Measurements from ENCODE around the gene RALGDS. TPM values are rescaled to one million over a fixed set of nuclear protein-coding genes. Genes with fewer than 3 reads are reported as not detected.
"Not testable (repeated sequence)": the region's sequence is repeated elsewhere in the genome, so short reads cannot be mapped to it uniquely, and the experiment has no call there.

Gene RALGDS
- total RNA-seq, 1 donor from 2014 or later = 39.9 TPM

- Histone ChIP-seq H3K27me3 (ENCODE audit: control insufficient read depth, insufficient read depth, low read length) (no peaks in the 10 kb centered on the region), H3K4me3 (ENCODE audit: low read depth, low read length) (no peak overlapping the region), H3K36me3 (ENCODE audit: control insufficient read depth, insufficient read depth, low read length) (no peaks in the 10 kb centered on the region)
- no peak for DNase-seq (ENCODE audit: low read depth)
- TF ChIP-seq CTCF (IDR thresholded peaks at IDR 0.05; ENCODE audit: insufficient read depth, low read length, poor library complexity, severe bottlenecking) = no peak
Measured at GRCh38 chr9:133094842-133095393, 26.1 kb downstream of the RALGDS start.

- not testable (repeated sequence) for H3K4me3 ChIP-seq (ENCODE audit: low read depth, low read length); H3K36me3 ChIP-seq (ENCODE audit: control insufficient read depth, insufficient read depth, low read length); DNase-seq (ENCODE audit: low read depth); H3K27me3 ChIP-seq (ENCODE audit: control insufficient read depth, insufficient read depth, low read length)
Measured at GRCh38 chr9:133094351-133094750, 26.7 kb downstream of the RALGDS start.

GRCh38 chr9:133090752-133091385 is 30.2 kb downstream of the RALGDS start:
- TF ChIP-seq CTCF (IDR thresholded peaks at IDR 0.05; ENCODE audit: insufficient read depth, low read length, poor library complexity, severe bottlenecking) = no peak
- H3K27me3 ChIP-seq (ENCODE audit: control insufficient read depth, insufficient read depth, low read length) = no peaks in the 10 kb centered on the region
- no peak for DNase-seq (ENCODE audit: low read depth)
- H3K36me3 ChIP-seq (ENCODE audit: control insufficient read depth, insufficient read depth, low read length) = no peaks in the 10 kb centered on the region
- H3K4me3 ChIP-seq (ENCODE audit: low read depth, low read length) = no peak overlapping the region

- H3K27me3 ChIP-seq (ENCODE audit: control insufficient read depth, insufficient read depth, low read length) = no peaks in the 10 kb centered on the region
Measured at GRCh38 chr9:133090187-133090586, 30.9 kb downstream of the RALGDS start.

GRCh38 chr9:133089271-133089671 is 31.8 kb downstream of the RALGDS start:
- Histone ChIP-seq H3K4me3 (ENCODE audit: low read depth, low read length) (no peak overlapping the region), H3K27me3 (ENCODE audit: control insufficient read depth, insufficient read depth, low read length) (no peaks in the 10 kb centered on the region), H3K36me3 (ENCODE audit: control insufficient read depth, insufficient read depth, low read length) (no peaks in the 10 kb centered on the region)
- DNase-seq (ENCODE audit: low read depth) = no peak
- no peak for TF ChIP-seq CTCF (IDR thresholded peaks at IDR 0.05; ENCODE audit: insufficient read depth, low read length, poor library complexity, severe bottlenecking)

More at GRCh38 chr9:133090187-133090586, 30.9 kb downstream of the RALGDS start:
- TF ChIP-seq CTCF (IDR thresholded peaks at IDR 0.05; ENCODE audit: insufficient read depth, low read length, poor library complexity, severe bottlenecking) = no peak
- DNase-seq (ENCODE audit: low read depth) = no peak
- Histone ChIP-seq H3K4me3 (ENCODE audit: low read depth, low read length) (no peak overlapping the region), H3K36me3 (ENCODE audit: control insufficient read depth, insufficient read depth, low read length) (no peaks in the 10 kb centered on the region)

GRCh38 chr9:133088756-133089155 is 32.3 kb downstream of the RALGDS start:
- no peak for DNase-seq (ENCODE audit: low read depth)
- TF ChIP-seq CTCF (IDR thresholded peaks at IDR 0.05; ENCODE audit: insufficient read depth, low read length, poor library complexity, severe bottlenecking) = no peak
- Histone ChIP-seq H3K36me3 (ENCODE audit: control insufficient read depth, insufficient read depth, low read length) (no peaks in the 10 kb centered on the region), H3K27me3 (ENCODE audit: control insufficient read depth, insufficient read depth, low read length) (no peaks in the 10 kb centered on the region), H3K4me3 (ENCODE audit: low read depth, low read length) (no peak overlapping the region)
